HG02759 (cell line): Measurements from ENCODE around the gene ATP11A.

ENCODE experiments used
- ATAC-seq: cut with Tn5 transposase; IDR thresholded peaks from one replicate; pipeline ENCODE4 v1.9.1; 2021; ENCODE audit warnings: mild to moderate bottlenecking, moderate library complexity; ENCODE audit not compliant: unreplicated experiment

Gene ATP11A

GRCh38 chr13:112722433-112723263 is 32.8 kb downstream of the ATP11A start:
- ATAC-seq, result no peak

- no peak for ATAC-seq
These were observed 33.9 kb downstream of the ATP11A start for GRCh38 chr13:112723771-112724170.

GRCh38 chr13:112724788-112725345 is 35.0 kb downstream of the ATP11A start:
- ATAC-seq, result no peak

GRCh38 chr13:112725346-112726015 is 35.6 kb downstream of the ATP11A start:
- ATAC-seq, result peak; percentile 47

- no peak for ATAC-seq
These were observed 36.4 kb downstream of the ATP11A start for GRCh38 chr13:112726016-112726767.

- no peak for ATAC-seq
These were observed 37.7 kb downstream of the ATP11A start for GRCh38 chr13:112727581-112727980.

GRCh38 chr13:112728375-112729126 is 38.7 kb downstream of the ATP11A start:
- ATAC-seq, result no peak

GRCh38 chr13:112729408-112729807 is 39.6 kb downstream of the ATP11A start:
- ATAC-seq, result no peak

GRCh38 chr13:112730157-112730671 is 40.4 kb downstream of the ATP11A start:
- ATAC-seq, result no peak

GRCh38 chr13:112731667-112732616 is 42.1 kb downstream of the ATP11A start:
- no peak for ATAC-seq

GRCh38 chr13:112732679-112733078 is 42.8 kb downstream of the ATP11A start:
- ATAC-seq, result no peak

- no peak for ATAC-seq
These were observed 43.3 kb downstream of the ATP11A start for GRCh38 chr13:112733112-112733511.

GRCh38 chr13:112733661-112734379 is 44.0 kb downstream of the ATP11A start:
- no peak for ATAC-seq

- no peak for ATAC-seq
These were observed 45.1 kb downstream of the ATP11A start for GRCh38 chr13:112734696-112735547.

- ATAC-seq, result no peak
These were observed 46.0 kb downstream of the ATP11A start for GRCh38 chr13:112735791-112736190.

GRCh38 chr13:112737294-112737693 is 47.5 kb downstream of the ATP11A start:
- no peak for ATAC-seq

- ATAC-seq, result no peak
These were observed 48.8 kb downstream of the ATP11A start for GRCh38 chr13:112738606-112739005.
